Measurements from ENCODE around the gene TIGD2. TPM values are rescaled to one million over a fixed set of nuclear protein-coding genes. Genes with fewer than 3 reads are reported as not detected.
A peak's percentile ranks its signal among the peaks of the same experiment; 100 is the strongest.

TIGD2 gene
- total RNA-seq, 3 donors from 2014 or later: 2.6 to 5.3 (median 4.8) TPM

- intact Hi-C loops (cut with DNase I, micrococcal nuclease): no loop called here
Observed at GRCh38 chr4:89119166-89119565, 7.8 kb downstream of the TIGD2 start.

DNA sequence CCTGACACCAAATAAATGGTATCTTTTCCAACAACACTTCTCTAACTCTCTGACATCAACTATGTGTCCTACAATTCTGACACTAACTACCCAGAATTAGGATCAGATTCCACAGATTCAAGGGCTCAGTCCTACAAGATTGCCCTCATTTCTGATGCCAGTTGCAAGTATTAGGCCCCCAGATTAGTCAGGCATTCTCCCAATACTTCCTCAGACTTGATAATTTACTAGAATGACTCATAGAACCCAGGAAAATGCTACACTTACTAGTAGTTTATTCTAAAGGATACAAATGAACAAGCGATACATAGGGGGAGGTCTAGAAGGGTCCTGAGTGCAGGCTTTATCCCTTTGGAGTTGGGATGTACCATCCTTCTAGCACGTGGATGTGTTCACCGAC lies 8.5 kb downstream of the TIGD2 start:
- Histone ChIP-seq H3K9me3 (no peaks in the 10 kb centered on the region), H3K4me3 (no peak overlapping the region), H3K4me1 (ENCODE audit: low read depth) (peaks cover 7% of the 10 kb centered on the region), H3K36me3 (ENCODE audit: low read depth) (no peaks in the 10 kb centered on the region)
- ATAC-seq: no peak
- intact Hi-C loops (cut with DNase I, micrococcal nuclease): no loop called here
- TF ChIP-seq CTCF (IDR thresholded peaks at IDR 0.05): no peak
- no peak for DNase-seq

More at GRCh38 chr4:89119166-89119565, 7.8 kb downstream of the TIGD2 start:
- H3K4me3 ChIP-seq: no peak overlapping the region
- DNase-seq (no peak), ATAC-seq (no peak)
- H3K4me1 ChIP-seq (ENCODE audit: low read depth): peaks cover 7% of the 10 kb centered on the region
- H3K36me3 ChIP-seq (ENCODE audit: low read depth): no peaks in the 10 kb centered on the region
- no peaks in the 10 kb centered on the region for H3K9me3 ChIP-seq
- TF ChIP-seq CTCF (IDR thresholded peaks at IDR 0.05): no peak

GRCh38 chr4:89121387-89122068 lies 10.2 kb downstream of the TIGD2 start:
- H3K4me3 ChIP-seq: no peak overlapping the region
- no peaks in the 10 kb centered on the region for H3K36me3 ChIP-seq (ENCODE audit: low read depth)
- no peaks in the 10 kb centered on the region for H3K9me3 ChIP-seq
- no peak for DNase-seq
- intact Hi-C loops (cut with DNase I, micrococcal nuclease): no loop called here
- no peak for ATAC-seq
- no peak for TF ChIP-seq CTCF (IDR thresholded peaks at IDR 0.05)
- peaks cover 7% of the 10 kb centered on the region for H3K4me1 ChIP-seq (ENCODE audit: low read depth)

DNA sequence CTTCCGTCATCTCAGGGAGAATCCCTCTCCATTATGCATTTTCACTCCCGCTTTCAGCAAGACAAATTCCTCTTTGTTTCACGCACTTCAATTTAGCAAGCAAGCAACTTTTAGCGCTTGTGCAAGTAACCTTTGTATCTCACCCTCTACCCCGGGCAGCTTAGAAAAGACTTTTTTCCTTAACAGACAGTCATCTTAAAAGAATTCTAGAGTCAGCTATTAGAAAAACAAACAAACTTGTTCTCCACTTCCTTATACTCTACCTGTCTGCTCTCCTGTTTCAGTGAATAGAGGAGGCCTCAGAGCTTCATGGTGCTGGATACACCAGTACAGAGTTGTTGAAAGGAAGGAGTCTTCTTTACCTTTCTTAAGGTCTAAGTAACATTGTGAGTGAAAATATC lies 12.1 kb downstream of the TIGD2 start:
- no peak overlapping the region for H3K4me3 ChIP-seq
- H3K36me3 ChIP-seq (ENCODE audit: low read depth): no peaks in the 10 kb centered on the region
- H3K4me1 ChIP-seq (ENCODE audit: low read depth): peaks cover 7% of the 10 kb centered on the region
- peak in 1 of 3 donors; percentile 19 for DNase-seq
- peak; percentile 89 for ATAC-seq
- intact Hi-C loops (cut with DNase I, micrococcal nuclease): no loop called here
- no peak for TF ChIP-seq CTCF (IDR thresholded peaks at IDR 0.05)
- H3K9me3 ChIP-seq: no peaks in the 10 kb centered on the region

GRCh38 chr4:89125901-89126782 lies 14.8 kb downstream of the TIGD2 start:
- no peak for TF ChIP-seq CTCF (IDR thresholded peaks at IDR 0.05)
- no peaks in the 10 kb centered on the region for H3K9me3 ChIP-seq
- intact Hi-C loops (cut with DNase I, micrococcal nuclease): no loop called here
- DNase-seq: no peak
- peak; percentile 29 for ATAC-seq
- H3K36me3 ChIP-seq (ENCODE audit: low read depth): no peaks in the 10 kb centered on the region
- peaks cover 7% of the 10 kb centered on the region for H3K4me1 ChIP-seq (ENCODE audit: low read depth)
- H3K4me3 ChIP-seq: no peak overlapping the region

Measured in mucosa of descending colon (tissue), 3 donors.